Osteoblast (primary cell): Measurements from ENCODE around the gene ISM1. TPM values are rescaled to one million over a fixed set of nuclear protein-coding genes. Genes with fewer than 3 reads are reported as not detected.

Experiments used
- DNase-seq: peaks from one replicate; pipeline ENCODE4 v3.0.0; 2011; ENCODE audit warnings: low spot score, mixed read lengths; ENCODE audit not compliant: insufficient read length; ENCODE audit errors: missing footprints
- H2AFZ ChIP-seq: 2 replicates; pipeline ENCODE4 v1.6.0; 2011; ENCODE audit warnings: mild to moderate bottlenecking, low read length
- H3K27ac ChIP-seq: 2 replicates; pipeline ENCODE4 v1.5.1; 2011; ENCODE audit warnings: mild to moderate bottlenecking, low read depth, low read length, moderate library complexity
- H3K27me3 ChIP-seq: 2 replicates; pipeline ENCODE4 v1.6.0; 2012; ENCODE audit warnings: mild to moderate bottlenecking, control low read depth, inconsistent platforms, low read length, moderate library complexity; ENCODE audit not compliant: insufficient read depth
- H3K36me3 ChIP-seq: 2 replicates; pipeline ENCODE4 v1.5.1; 2011; ENCODE audit warnings: mild to moderate bottlenecking, low read length, control low read depth, moderate library complexity; ENCODE audit not compliant: insufficient read depth
- H3K4me1 ChIP-seq: 2 replicates; pipeline ENCODE4 v1.5.1; 2011; ENCODE audit warnings: mild to moderate bottlenecking, low read length, control low read depth, moderate library complexity; ENCODE audit not compliant: insufficient read depth
- H3K4me2 ChIP-seq: 2 replicates; pipeline ENCODE4 v1.6.0; 2011; ENCODE audit warnings: mild to moderate bottlenecking, low read length; ENCODE audit not compliant: insufficient read depth
- H3K4me3 ChIP-seq: fragments of 200-600 bp; sonication (generic); 3 replicates; pipeline ENCODE4 v1.5.1; 2012; ENCODE audit warnings: mild to moderate bottlenecking, low read length, inconsistent platforms; ENCODE audit not compliant: insufficient read depth
- H3K79me2 ChIP-seq: 2 replicates; pipeline ENCODE4 v1.6.0; 2012; ENCODE audit warnings: mild to moderate bottlenecking, low read length, control low read depth, inconsistent platforms; ENCODE audit not compliant: insufficient read depth
- H3K9me3 ChIP-seq: 2 replicates; pipeline ENCODE4 v1.5.1; 2011; ENCODE audit warnings: low read depth, low read length, control low read depth
- H4K20me1 ChIP-seq: 2 replicates; pipeline ENCODE4 v1.6.0; 2012; ENCODE audit warnings: mild to moderate bottlenecking, low read length, control low read depth; ENCODE audit not compliant: insufficient read depth
- CTCF ChIP-seq: IDR thresholded peaks from 2 replicates; pipeline ENCODE4 v1.5.1; 2011; ENCODE audit warnings: mild to moderate bottlenecking, low read depth, low read length, moderate library complexity; ENCODE audit errors: extremely low read depth
- total RNA-seq: library from RNA; depleted of rRNA; stranded (reverse); fragments of >200 nt; gene quantifications from 2 replicates; pipeline ENCODE4 v1.2.3, GENCODE V29; 2012

ISM1 gene
- total RNA-seq, 1 donor: 4.0 TPM

GRCh38 chr20:13270211-13270610 is 49.1 kb downstream of the ISM1 start:
- DNase-seq: no peak
- no peaks in the 10 kb centered on the region for H4K20me1 ChIP-seq
- TF ChIP-seq CTCF: no peak
- H2AFZ ChIP-seq: no peak overlapping the region
- no peaks in the 10 kb centered on the region for H3K9me3 ChIP-seq
- no peaks in the 10 kb centered on the region for H3K79me2 ChIP-seq
- H3K27ac ChIP-seq: no peak overlapping the region
- H3K4me2 ChIP-seq: no peak overlapping the region
- peaks cover 5% of the 10 kb centered on the region for H3K27me3 ChIP-seq
- no peaks in the 10 kb centered on the region for H3K36me3 ChIP-seq
- no peak overlapping the region for H3K4me3 ChIP-seq
- no peaks in the 10 kb centered on the region for H3K4me1 ChIP-seq

- Histone ChIP-seq H3K36me3 (no peaks in the 10 kb centered on the region), H3K4me2 (no peak overlapping the region)
Measured at GRCh38 chr20:13271098-13271497, 50.0 kb downstream of the ISM1 start.

GRCh38 chr20:13271977-13272975 is 51.2 kb downstream of the ISM1 start:
- no peaks in the 10 kb centered on the region for H3K36me3 ChIP-seq
- no peak overlapping the region for H2AFZ ChIP-seq
- H3K4me3 ChIP-seq: no peak overlapping the region
- H3K27me3 ChIP-seq: peaks cover 9% of the 10 kb centered on the region
- no peaks in the 10 kb centered on the region for H3K4me1 ChIP-seq
- no peak for DNase-seq
- H3K9me3 ChIP-seq: no peaks in the 10 kb centered on the region
- no peak overlapping the region for H3K4me2 ChIP-seq
- TF ChIP-seq CTCF: no peak
- no peaks in the 10 kb centered on the region for H3K79me2 ChIP-seq
- no peaks in the 10 kb centered on the region for H4K20me1 ChIP-seq
- no peak overlapping the region for H3K27ac ChIP-seq

More at GRCh38 chr20:13271098-13271497, 50.0 kb downstream of the ISM1 start:
- Histone ChIP-seq H3K27ac (no peak overlapping the region), H3K27me3 (peaks cover 6% of the 10 kb centered on the region), H4K20me1 (no peaks in the 10 kb centered on the region), H3K4me1 (no peaks in the 10 kb centered on the region), H2AFZ (no peak overlapping the region), H3K9me3 (no peaks in the 10 kb centered on the region), H3K79me2 (no peaks in the 10 kb centered on the region), H3K4me3 (no peak overlapping the region)
- TF ChIP-seq CTCF: no peak
- no peak for DNase-seq

- Histone ChIP-seq H3K36me3 (no peaks in the 10 kb centered on the region), H3K9me3 (no peaks in the 10 kb centered on the region), H3K4me1 (no peaks in the 10 kb centered on the region), H3K4me2 (no peak overlapping the region), H3K4me3 (no peak overlapping the region), H3K79me2 (no peaks in the 10 kb centered on the region), H4K20me1 (no peaks in the 10 kb centered on the region), H2AFZ (no peak overlapping the region), H3K27ac (no peak overlapping the region), H3K27me3 (peaks cover 6% of the 10 kb centered on the region)
- no peak for DNase-seq
- TF ChIP-seq CTCF: no peak
Measured at GRCh38 chr20:13274275-13274861, 53.3 kb downstream of the ISM1 start.
